HG03196 (cell line): Measurements from ENCODE around the gene FREM2.

Source experiments
- ATAC-seq: cut with Tn5 transposase; IDR thresholded peaks from one replicate; pipeline ENCODE4 v1.9.1; 2021; ENCODE audit not compliant: unreplicated experiment

The FREM2 gene

GRCh38 chr13:38686577-38687245 is at the start of gene FREM2:
Gene FREM2 (plus strand): TSS chr13:38687077. CDS start chr13:38687345, 268 bp downstream.
- ATAC-seq, result no peak

DNA sequence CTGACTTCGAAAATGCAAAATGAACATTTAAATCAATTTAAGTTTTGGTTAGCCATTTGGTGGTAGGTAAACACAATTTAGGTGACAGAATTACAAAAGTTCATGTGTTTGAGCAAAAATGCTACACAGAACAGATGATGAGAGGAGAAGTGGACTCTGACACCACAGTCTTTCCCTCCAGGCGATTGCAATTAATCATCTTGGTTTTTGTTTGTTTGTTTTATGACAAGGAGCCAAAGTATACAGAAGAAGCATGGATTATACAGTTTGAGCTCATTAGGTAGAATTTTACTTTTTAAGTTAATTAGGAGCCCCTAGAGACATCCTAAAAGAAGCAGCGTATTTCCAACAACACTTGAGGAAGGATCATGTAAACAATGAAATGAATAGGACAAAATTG is 49.3 kb upstream of the FREM2 start:
- ATAC-seq, result no peak

DNA sequence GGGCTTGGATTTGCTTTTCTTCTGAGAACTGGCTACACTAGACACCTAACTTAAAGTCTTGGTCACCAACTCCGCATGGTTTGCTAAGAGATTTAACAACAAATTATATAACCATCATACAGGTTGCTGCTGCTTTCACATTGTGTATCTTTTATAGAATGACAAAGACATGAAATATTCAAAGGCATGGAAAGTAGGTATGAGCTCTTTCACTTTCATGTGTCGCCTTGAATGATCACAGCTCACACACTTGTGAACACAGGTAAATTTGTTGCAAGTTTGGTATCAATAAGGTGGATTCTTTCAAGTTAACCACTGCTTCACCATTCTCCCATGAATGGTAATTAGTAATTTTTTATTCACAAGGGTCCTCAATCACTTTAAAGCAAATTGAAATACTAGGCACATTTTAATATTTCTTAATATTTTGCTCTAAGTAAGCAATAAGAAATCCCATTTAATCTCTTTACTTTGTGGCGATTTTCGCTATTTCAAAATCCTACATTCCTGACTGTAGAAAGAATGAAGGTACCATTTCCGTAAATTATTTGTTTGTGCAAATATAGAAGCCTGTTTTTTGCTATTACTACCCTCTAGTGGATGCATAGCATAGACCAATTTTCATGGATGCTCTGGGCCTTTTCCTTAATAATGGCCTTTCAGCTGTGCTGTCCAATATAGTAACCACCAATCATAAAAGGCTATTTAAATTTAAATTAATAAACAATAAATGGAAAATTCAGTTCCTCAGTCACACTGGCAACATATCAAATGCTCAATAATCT is 45.5 kb upstream of the FREM2 start:
- ATAC-seq, result no peak

- no peak for ATAC-seq
Measured at GRCh38 chr13:38647312-38647711, 39.6 kb upstream of the FREM2 start.

DNA sequence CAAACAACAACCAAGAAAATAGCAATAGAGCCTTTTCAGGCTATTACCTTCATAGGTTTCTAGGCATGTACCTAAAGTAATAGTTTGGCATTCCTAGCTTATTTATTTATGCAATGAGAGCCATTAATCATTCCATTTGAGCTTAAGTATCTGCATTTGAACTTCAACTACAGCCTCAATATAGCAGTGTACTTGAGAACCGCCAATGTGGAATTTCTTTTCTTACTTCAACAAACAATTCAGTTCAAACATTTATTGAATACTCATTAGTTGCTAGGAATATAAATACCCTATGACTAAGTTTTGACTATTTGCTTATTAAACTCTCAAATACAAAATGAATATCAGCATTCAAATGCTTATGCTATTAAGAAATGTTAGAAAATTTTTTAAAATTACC is 38.0 kb upstream of the FREM2 start:
- ATAC-seq, result no peak

DNA sequence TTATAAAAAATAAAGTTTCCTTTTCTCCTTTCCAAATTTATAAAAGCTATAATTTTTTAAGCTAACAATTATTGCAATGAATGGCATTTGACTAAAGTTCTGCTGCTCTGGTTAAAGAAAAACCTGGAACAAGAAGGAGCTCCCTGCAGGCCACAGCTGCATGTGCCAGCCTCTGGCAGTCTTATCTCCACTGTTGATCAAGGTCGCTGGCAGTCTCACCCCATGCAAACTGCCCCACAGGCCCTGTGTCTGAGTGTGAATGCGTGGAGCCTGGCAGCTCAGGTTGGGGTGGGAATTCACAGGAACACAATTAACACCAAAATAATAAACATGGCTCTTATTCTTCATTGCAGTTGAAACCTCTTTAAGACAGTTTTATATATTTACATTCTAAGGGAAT is 30.2 kb upstream of the FREM2 start:
- no peak for ATAC-seq

DNA sequence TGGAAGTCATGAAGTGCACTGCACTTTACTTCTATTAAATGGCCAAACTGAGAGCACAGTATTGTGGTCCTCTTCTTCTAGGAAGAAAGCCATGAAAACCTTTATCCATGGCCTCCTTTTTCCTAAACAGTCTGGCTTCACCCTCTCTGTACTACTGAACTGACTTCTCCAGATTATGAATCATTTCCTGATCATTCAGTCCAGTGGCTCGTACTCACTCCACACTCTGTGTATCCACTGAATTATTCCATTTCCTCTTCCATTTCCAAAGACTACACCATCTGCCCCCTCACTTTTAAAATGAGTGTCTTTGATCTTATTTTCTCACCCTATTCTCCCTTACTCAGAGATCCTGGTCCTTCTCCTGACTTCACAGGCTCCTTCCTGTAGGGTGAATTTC is 29.7 kb upstream of the FREM2 start:
- ATAC-seq, result no peak

DNA sequence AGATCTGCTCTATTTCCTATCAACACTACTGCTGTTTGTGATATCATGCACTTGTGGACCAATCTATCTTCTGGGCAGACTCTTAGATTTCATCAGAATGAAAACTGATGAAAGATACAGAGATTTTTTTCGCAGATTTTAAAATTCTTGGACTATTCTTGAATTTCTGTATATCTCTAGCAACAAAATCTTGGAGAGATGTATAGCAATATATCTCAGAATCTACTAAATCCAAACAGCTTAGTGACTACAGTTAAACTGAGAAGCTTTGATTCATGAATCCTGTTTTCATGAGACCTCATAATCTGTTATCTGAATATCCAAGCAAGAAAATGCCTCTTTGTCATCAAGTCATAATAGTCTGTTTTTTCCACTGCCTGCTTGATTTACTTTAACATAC is 28.0 kb upstream of the FREM2 start:
- ATAC-seq, result no peak

GRCh38 chr13:38661010-38661675 is 25.7 kb upstream of the FREM2 start:
- no peak for ATAC-seq

- ATAC-seq, result no peak
Measured at GRCh38 chr13:38662362-38662761, 24.5 kb upstream of the FREM2 start.

GRCh38 chr13:38664906-38665305 is 22.0 kb upstream of the FREM2 start:
- ATAC-seq, result no peak

- no peak for ATAC-seq
Measured at GRCh38 chr13:38667526-38668109, 19.3 kb upstream of the FREM2 start.

DNA sequence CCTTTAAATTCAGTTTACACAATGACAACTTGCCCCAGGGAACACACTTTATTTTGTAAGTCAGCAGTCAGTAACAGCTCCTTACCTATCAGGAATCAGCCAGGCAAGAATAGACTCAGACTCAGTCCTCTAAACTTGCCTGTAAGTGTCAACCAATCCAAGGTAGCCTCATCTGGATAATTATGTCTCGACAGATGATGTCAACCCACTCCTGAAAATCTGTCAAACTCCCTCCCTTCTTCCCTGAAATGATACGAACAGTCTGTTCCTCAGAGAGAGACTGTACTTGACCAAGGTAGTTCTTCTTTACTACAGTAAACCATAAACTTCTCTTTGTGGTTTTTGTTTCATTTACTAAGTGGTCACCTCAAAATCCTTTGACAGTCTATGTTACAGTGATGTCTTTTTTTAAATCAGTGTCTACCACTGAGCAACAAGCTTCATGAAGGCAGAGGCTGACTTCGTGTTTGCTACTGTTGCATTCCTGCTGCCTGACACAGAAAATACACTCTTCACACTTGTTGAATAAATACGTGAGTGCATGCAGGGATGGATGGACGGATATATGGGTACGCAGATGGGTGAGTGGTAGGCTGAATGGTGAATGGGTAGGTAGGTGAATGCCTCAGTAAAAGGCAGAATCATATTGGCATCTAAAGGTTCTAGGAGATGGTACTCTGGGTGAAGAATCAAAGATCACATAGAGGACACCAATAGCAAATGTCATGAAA is 17.5 kb upstream of the FREM2 start:
- no peak for ATAC-seq

DNA sequence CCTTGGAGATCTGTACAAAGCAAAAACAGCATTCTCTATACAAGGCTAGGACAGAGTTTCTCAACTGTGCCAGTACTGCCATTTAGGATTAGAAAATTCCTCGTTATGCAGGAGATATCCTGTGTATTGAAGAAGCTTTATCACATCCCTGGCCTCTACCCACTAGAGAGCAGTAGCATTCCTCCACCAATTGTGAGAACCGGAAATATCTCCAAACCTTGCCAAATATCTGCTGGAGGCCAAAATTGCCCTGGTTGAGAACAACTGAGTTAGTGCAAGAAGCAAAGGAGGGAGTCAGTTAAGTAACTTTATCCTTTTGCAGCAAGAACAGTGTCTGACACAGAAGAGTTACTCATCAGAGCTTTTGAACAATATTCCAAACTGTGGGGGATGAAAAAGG is 16.2 kb upstream of the FREM2 start:
- ATAC-seq, result no peak

- no peak for ATAC-seq
Measured at GRCh38 chr13:38671980-38672379, 14.9 kb upstream of the FREM2 start.

DNA sequence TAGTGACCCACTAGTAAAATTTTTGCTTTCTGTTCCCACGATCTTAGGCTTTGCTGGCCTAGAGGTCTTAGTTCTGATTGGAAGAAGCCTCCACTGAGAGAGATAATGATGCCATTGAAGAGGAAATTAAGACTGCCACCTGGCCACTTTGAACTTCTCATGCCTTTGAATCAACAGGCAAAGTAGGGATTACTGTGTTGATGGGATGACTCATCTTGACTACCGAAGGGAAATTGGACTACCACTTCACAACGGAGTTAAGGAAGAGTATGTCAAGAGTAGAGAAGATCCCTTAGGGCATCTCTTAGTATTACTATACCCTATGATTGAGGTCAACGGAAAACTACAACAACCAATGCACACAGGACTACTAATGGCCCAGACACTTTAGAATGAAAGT is 12.7 kb upstream of the FREM2 start:
- no peak for ATAC-seq

DNA sequence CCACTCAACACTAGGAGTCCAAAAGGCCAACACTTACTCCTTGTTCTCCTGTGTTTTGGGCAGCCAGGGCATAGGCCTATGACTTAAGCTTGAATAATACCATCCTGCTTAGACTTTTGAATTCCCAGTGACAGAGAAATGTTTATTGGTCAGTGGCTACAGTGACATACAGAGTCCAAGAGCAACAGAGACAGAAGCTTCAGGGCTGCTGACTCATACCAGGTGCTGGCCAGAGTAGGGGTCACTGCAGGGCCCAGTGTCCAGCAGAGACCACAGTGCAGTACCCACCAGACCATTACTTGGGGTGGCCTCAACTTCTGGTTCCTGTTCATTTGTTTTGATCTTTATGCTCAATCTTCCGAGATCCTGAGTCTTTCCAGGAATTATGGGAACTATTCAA is 6.0 kb upstream of the FREM2 start:
- ATAC-seq, result no peak

DNA sequence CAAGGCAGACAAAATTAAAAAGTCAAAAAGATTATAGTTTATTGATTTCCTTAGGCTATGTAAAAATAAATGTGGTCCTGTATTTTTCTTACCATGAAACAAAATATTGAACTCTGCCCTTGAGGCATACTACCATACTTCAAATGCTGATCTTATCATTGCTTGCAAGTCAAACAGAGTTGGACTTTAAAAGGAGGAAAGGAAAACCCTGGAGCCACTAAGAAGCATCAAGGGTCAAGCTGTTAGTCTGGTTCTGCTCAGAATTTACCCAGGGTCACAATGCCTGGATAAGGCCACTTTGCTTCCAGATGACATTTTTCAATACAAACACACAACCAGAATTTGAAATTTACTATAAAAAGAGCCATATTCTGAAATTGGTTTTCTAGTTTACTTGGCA is 2.2 kb upstream of the FREM2 start:
- no peak for ATAC-seq

- ATAC-seq, result no peak
Measured at GRCh38 chr13:38685431-38685830, 1.4 kb upstream of the FREM2 start.

DNA sequence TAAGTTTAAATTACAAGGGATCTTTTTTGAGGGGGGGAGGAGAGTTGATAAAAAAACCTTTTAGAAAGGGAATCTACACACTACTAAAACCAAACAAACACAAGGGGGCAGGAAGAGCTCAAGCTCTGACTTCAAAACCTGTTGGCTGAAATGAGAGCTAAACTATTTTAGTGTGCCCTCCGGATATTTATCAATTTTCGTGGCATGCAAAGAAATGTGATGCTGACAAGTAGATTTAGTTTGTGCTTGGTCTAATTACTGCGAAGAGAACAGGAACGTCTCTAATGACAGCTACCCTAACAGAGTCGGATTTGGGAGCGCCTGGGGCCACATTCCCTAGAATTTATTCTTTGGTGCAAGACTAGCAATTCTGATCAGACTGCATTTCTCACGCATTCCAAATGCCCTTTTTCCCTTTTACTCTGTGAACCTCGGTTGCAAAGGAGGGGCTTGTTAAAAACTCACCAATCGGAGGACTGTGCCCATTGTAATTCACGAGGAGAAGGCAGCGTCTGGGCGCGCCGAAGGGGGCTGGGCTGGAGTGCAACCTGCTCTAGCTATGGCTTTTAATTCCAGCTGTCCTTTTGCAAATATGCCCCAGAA is 802 bp upstream of the FREM2 start:
- ATAC-seq, result no peak
